EH (cell line): Measurements from ENCODE around the gene OR8K1.

ENCODE experiments used
- DNase-seq: peaks from one replicate; pipeline ENCODE4 v3.0.0-alpha.2; 2015; ENCODE audit warnings: low read depth

The OR8K1 gene

GRCh38 chr11:56345739-56346138, at the start of gene OR8K1:
Gene OR8K1, plus strand, starts transcription at chr11:56346039. Its CDS starts 0 bp downstream, at chr11:56346039.
- no peak for DNase-seq

DNA sequence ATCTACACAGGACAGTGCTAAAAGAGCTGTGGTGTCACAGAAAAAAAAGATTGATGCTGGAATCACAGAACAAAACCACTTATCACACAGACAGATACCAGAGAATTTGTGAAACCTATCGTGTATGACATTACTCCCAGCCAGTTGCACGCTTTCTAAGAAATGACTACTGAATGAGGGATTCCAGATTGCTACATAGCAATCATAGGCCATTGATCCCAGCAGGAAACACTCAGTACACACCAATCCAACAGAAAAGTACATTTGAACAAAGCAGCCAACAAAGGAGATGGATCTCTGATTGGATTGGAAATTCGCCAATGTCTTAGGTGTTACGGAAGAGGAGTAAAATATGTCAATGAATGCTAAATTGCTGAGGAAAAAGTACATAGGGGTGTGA, 48.9 kb upstream of the OR8K1 start:
- no peak for DNase-seq

GRCh38 chr11:56307836-56308235, 38.0 kb upstream of the OR8K1 start:
- no peak for DNase-seq

- no peak for DNase-seq
These were observed 31.0 kb upstream of the OR8K1 start, which contains the start of gene OR8K3 for GRCh38 chr11:56314844-56315243. Gene OR8K3, plus strand, starts transcription at chr11:56315144. Its CDS starts 3,163 bp downstream, at chr11:56318307.

- no peak for DNase-seq
These were observed 13.9 kb upstream of the OR8K1 start for GRCh38 chr11:56331861-56332491.

DNA sequence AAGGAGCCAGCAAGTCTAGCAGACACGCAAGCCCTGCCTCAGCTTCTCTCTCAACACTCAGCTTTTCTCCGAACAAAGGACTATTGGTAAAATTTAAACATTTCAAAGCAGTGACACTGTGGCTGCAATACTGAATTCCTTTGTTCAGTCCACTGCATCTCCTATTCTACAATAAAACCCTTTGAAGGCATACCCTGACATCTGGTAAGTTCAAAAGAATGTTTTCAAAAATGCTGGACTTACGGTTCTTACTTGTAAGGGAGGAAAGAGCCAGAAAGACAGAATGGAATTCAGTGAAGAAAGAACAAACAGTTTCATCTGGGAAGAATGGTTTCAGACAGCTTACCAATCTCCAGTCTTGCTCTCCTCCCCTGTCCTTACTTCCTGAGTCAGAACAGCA, 12.7 kb upstream of the OR8K1 start:
- DNase-seq = no peak

DNA sequence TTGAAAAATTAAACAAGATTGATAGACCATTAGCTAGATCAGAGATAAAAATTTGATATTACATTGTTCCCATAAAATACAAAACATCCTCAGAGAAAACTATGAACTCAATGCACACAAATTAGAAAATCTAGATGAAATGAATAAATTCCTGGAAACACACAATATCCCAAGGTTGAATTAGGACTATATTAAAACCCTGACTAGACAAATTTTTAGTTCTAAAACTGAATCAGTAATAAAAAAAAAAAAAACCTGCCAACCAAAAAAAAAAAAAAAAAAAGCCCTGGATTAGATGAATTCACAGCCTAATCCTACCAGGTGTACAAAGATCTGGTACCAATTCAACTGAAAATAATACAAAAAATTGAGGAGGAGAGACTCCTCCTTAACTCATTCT, 5.5 kb upstream of the OR8K1 start:
- no peak for DNase-seq

- no peak for DNase-seq
These were observed 8.2 kb downstream of the OR8K1 start, which contains the start of gene OR8J1 for GRCh38 chr11:56353991-56354390. Gene OR8J1, plus strand, starts transcription at chr11:56354291. Its CDS starts 5,956 bp downstream, at chr11:56360247.

DNA sequence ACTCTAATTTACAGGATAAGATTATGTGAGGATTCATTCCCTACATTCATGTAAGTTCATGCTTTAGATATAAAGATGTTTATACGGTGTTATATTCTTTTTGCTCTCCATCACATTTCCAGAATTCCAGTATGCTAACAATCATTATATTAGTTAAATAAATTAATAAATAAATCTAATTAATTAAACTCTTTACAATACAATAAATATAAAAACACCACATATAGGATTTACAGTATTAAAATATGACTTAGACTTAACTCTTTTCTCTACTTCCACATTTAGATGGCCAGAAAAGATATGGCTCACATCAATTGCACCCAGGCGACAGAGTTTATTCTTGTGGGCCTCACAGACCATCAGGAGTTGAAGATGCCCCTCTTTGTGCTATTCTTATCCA, 29.5 kb downstream of the OR8K1 start, which contains the start of gene OR8U1:
TSS of gene OR8U1 (plus strand) at position 301 of the 400 bp plus-strand sequence. CDS start at position 301, 0 bp downstream.
- DNase-seq = no peak

DNA sequence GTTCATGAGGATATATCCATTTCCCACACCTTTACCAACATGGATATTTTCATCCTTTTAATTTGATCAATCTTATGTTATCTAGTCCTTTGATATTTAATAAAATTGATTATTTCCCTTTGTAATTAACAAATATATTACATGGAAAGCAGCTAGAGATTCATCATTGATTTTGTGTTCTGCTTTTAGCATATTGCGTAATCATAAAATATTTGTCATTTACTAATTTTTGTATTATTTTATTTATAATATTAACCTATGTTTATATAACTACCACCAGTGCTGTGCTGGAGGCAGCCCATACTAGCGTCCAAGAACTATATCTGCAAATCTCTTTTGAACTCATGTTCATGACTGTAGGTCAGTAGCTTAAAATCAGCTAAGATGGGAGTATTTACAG, 34.3 kb downstream of the OR8K1 start:
- no peak for DNase-seq

DNA sequence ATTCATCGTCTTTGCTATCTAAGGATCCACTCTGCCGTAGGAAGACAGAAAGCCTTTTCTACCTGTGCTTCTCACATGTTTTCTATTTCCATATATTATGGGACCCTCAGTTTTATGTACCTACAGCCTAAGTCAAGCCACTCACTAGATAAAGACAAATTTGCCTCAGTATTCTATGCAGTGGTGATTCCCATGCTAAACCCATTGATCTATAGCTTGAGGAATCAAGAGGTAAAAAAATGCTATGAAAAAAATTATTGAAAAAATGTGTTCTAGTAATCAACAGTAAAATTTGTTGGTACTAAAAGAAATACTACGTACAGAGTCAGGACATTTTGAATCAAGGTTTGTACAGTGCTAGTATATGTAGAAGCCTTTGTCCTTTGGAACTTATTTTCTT, 48.5 kb downstream of the OR8K1 start:
- DNase-seq = no peak

DNA sequence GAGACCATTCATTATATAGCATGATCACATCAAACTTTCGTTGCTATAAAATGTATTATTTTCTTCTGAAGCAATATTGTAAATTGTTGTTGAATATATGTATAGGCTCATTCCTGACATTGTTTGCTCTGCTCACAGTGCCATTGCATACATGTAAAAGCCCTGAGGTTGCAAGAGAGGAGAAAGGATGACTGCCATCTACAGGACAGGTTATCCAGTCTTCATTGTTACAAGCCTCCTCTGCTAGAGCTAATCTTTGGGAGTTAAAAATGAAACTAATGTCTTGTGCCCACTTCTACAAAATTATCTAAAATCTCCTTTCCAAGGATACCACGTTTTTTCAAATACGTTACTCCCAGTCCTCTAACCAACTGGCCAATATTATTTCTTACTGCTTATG, 50.2 kb downstream of the OR8K1 start:
- no peak for DNase-seq
